SK-N-SH (cell line): ENCODE results near the gene PAQR6.

Experiments
- EP300 ChIP-seq, 2 experiments: IDR thresholded peaks; 2 replicates each; pipeline versions ENCODE4 v1.4.0 to v1.6.1; 2012; ENCODE audit warnings: borderline replicate concordance in 1 of 2, low read depth in 1 of 2, low read length in 1 of 2
- FOXJ3 ChIP-seq: sonication (generic); formaldehyde crosslinking; IDR thresholded peaks from 2 replicates; pipeline ENCODE4 v1.5.1; 2020; ENCODE audit warnings: mild to moderate bottlenecking, missing genetic modification reagents
- POLR2AphosphoS5 ChIP-seq: IDR thresholded peaks from 2 replicates; pipeline ENCODE4 v1.6.1; 2012; ENCODE audit warnings: low read depth, low read length
- RCOR1 ChIP-seq: fragments of 150-350 bp; IDR thresholded peaks from 2 replicates; pipeline ENCODE4 v1.6.1; 2017; ENCODE audit warnings: antibody characterized with exemption, low read length
- RFX5 ChIP-seq: IDR thresholded peaks from 2 replicates; pipeline ENCODE4 v1.6.1; 2012; ENCODE audit warnings: mild to moderate bottlenecking, improper control_type of control experiment, low read length
- TEAD4 ChIP-seq: IDR thresholded peaks from 2 replicates; pipeline ENCODE4 v1.4.0; 2012; ENCODE audit warnings: mild to moderate bottlenecking, borderline replicate concordance; ENCODE audit not compliant: insufficient read depth
- TF ChIP-seq, protein P1 (sequence below): fragments of 200-600 bp; sonication (generic); IDR thresholded peaks from 2 replicates; pipeline ENCODE4 v1.6.1; 2017; ENCODE audit warnings: antibody characterized with exemption, mild to moderate bottlenecking, moderate library complexity
- TF ChIP-seq, protein P2 (sequence below): IDR thresholded peaks from 2 replicates; pipeline ENCODE4 v1.4.0; 2012; ENCODE audit warnings: low read depth
- TF ChIP-seq, protein P3 (sequence below): IDR thresholded peaks from 2 replicates; pipeline ENCODE4 v1.6.1; 2012; ENCODE audit warnings: mild to moderate bottlenecking, low read depth, low read length, moderate library complexity

DNA sequence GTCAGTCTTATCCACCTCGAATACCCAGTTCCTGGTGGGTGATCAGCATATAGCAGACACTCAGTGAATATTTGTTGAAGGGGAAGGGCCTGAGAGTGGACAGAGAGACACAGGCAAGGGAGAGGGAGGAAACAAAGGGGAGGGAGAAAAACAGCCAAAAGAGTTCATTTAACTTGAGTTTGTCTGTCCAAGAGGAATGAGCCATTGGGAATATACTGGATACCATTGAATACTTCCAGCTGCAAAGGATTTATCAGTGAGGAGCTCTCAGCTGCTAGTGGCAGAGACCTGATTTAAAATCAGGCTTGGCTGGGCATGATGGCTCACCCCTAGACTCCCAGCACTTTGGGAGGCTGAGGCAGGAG is 17.4 kb downstream of the PAQR6 start:
- TF ChIP-seq, protein P1, sequence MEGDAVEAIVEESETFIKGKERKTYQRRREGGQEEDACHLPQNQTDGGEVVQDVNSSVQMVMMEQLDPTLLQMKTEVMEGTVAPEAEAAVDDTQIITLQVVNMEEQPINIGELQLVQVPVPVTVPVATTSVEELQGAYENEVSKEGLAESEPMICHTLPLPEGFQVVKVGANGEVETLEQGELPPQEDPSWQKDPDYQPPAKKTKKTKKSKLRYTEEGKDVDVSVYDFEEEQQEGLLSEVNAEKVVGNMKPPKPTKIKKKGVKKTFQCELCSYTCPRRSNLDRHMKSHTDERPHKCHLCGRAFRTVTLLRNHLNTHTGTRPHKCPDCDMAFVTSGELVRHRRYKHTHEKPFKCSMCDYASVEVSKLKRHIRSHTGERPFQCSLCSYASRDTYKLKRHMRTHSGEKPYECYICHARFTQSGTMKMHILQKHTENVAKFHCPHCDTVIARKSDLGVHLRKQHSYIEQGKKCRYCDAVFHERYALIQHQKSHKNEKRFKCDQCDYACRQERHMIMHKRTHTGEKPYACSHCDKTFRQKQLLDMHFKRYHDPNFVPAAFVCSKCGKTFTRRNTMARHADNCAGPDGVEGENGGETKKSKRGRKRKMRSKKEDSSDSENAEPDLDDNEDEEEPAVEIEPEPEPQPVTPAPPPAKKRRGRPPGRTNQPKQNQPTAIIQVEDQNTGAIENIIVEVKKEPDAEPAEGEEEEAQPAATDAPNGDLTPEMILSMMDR: no peak
- TF ChIP-seq FOXJ3 (CRISPR knock-in tag) (no peak), POLR2AphosphoS5 (no peak), RCOR1 (no peak), EP300 (IDR thresholded peaks at IDR 0.05; ENCODE audit: borderline replicate concordance in 1 of 2, low read depth in 1 of 2, low read length in 1 of 2) (no peak), TEAD4 (no peak), RFX5 (no peak)
- TF ChIP-seq, protein P2, sequence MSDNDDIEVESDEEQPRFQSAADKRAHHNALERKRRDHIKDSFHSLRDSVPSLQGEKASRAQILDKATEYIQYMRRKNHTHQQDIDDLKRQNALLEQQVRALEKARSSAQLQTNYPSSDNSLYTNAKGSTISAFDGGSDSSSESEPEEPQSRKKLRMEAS: no peak
- TF ChIP-seq, protein P3, sequence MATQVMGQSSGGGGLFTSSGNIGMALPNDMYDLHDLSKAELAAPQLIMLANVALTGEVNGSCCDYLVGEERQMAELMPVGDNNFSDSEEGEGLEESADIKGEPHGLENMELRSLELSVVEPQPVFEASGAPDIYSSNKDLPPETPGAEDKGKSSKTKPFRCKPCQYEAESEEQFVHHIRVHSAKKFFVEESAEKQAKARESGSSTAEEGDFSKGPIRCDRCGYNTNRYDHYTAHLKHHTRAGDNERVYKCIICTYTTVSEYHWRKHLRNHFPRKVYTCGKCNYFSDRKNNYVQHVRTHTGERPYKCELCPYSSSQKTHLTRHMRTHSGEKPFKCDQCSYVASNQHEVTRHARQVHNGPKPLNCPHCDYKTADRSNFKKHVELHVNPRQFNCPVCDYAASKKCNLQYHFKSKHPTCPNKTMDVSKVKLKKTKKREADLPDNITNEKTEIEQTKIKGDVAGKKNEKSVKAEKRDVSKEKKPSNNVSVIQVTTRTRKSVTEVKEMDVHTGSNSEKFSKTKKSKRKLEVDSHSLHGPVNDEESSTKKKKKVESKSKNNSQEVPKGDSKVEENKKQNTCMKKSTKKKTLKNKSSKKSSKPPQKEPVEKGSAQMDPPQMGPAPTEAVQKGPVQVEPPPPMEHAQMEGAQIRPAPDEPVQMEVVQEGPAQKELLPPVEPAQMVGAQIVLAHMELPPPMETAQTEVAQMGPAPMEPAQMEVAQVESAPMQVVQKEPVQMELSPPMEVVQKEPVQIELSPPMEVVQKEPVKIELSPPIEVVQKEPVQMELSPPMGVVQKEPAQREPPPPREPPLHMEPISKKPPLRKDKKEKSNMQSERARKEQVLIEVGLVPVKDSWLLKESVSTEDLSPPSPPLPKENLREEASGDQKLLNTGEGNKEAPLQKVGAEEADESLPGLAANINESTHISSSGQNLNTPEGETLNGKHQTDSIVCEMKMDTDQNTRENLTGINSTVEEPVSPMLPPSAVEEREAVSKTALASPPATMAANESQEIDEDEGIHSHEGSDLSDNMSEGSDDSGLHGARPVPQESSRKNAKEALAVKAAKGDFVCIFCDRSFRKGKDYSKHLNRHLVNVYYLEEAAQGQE: no peak
